ENCODE measurements around the gene OR5H2.
A peak's percentile ranks its signal among the peaks of the same experiment; 100 is the strongest.
"Not testable (repeated sequence)": the region's sequence is repeated elsewhere in the genome, so short reads cannot be mapped to it uniquely, and the experiment has no call there.

OR5H2 gene

GRCh38 chr3:98282205-98282604 is at the start of gene OR5H2:
Gene OR5H2, plus strand, starts transcription at chr3:98282505. Its CDS starts 398 bp downstream, at chr3:98282903.
- DNase-seq = no peak

GRCh38 chr3:98233468-98233867 is 48.8 kb upstream of the OR5H2 start:
- DNase-seq = no peak

DNA sequence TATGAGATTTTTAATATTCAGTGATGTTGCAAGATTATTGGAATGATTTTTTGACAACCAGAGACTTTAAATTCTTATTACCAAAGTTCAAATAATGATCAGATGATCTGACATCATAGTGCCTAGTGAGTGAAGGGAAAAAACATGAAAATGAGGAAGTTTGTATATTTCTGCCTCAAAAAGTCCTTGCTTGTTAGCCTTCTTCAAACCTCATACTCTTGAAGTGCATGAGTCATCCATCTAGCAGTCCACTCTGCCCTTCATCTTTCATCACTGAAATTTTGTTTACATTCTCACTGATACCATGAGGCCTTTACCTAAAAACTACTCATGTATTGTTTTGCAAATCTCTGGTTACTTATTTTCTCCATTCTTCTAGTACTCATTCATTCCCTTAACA is 42.2 kb upstream of the OR5H2 start:
- no peak for DNase-seq

GRCh38 chr3:98242155-98242554 is 40.1 kb upstream of the OR5H2 start:
- no peak for DNase-seq

- no peak for DNase-seq
Observed at GRCh38 chr3:98243843-98244242, 38.5 kb upstream of the OR5H2 start.

DNA sequence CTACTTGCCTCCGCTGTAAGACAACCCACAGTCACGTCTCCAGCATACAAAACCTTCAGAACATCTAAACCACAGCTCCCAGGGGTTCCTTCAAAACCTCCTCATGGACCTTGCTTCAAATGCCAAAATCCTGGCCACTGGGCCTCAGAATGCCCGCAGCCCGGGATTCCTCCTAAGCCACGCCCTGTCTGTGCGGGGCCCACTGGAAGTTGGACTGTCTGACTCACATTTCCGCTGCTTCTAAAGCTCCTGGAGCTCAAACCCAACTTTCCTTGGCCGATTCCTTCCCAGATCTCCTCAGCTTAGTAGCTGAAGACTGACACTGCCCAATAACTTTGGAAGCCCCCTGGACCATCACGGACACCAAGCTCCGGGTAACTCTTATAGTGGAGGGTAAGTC is 36.2 kb upstream of the OR5H2 start:
- DNase-seq = peak; percentile 58

GRCh38 chr3:98256026-98256425 is 26.3 kb upstream of the OR5H2 start:
- not testable (repeated sequence) for DNase-seq

GRCh38 chr3:98259707-98260106 is 22.6 kb upstream of the OR5H2 start:
- DNase-seq = no peak

GRCh38 chr3:98262046-98262445 is 20.3 kb upstream of the OR5H2 start:
- no peak for DNase-seq

GRCh38 chr3:98263944-98264343 is 18.4 kb upstream of the OR5H2 start, which contains the start of gene OR5H6:
Gene OR5H6, plus strand, starts transcription at chr3:98264244. Its CDS starts 89 bp downstream, at chr3:98264333.
- DNase-seq = no peak

GRCh38 chr3:98269846-98270245 is 12.5 kb upstream of the OR5H2 start:
- no peak for DNase-seq

DNA sequence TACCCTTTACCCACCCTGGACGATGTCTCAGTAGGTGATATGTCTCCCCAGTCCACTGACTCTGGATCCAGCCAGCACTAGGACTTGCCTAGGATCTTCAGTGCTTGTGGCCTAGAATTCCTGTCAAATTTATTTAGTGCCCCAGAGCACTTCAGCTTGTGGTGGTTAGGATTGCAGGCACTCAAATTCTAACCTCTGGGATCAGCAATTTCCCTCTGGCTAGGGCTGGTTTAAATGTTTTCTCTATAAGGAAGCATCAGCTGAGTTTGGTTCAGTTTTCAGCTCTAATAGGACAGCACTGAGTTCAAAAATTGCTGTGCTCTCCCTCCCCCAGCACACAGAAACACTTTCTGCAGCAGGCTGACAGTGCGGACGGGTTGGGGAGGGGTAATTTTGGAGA is 10.2 kb upstream of the OR5H2 start:
- no peak for DNase-seq

DNA sequence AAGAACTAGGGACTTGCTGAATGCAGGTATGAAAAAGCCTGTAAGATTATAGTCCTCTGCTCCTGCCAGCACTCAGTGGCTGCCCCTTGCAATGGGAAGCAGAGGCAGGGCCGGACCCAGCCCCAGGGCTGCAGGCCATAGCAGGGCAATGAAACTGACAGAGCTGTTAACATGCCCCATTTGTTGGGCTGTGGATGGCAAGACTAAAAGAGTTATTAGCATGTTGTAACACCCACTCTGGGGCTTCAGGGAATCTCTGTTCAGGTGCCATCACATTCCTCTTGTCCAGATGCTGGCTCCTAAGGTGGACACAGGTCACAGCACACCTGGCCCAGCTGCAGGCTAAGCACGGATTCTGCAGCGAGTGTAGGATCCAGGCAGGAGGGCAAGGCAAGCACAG is 7.4 kb upstream of the OR5H2 start:
- DNase-seq = no peak

DNA sequence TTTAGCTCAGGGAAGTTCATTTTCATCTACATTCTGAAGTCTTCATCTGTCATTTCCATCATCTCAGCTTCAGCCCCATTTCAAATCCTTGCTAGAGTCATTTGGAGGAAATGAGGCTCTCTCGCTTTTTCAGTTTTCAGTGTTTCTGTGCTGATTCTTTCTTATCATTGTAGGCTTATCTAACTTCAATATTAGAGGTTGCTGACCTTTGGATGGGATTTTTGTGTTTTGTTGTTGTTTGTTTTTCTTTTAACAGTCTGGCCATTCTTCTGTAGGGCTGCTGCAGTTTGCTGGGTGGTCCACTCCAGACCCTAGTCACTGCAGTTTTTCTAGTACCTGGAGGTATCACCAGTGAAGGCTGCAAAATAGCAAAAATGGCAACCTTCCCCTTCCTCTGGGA is 8.6 kb downstream of the OR5H2 start:
- DNase-seq = no peak

GRCh38 chr3:98291332-98291957 is 9.1 kb downstream of the OR5H2 start:
- DNase-seq = no peak

- DNase-seq = no peak
Observed at GRCh38 chr3:98322101-98322500, 39.8 kb downstream of the OR5H2 start.

DNA sequence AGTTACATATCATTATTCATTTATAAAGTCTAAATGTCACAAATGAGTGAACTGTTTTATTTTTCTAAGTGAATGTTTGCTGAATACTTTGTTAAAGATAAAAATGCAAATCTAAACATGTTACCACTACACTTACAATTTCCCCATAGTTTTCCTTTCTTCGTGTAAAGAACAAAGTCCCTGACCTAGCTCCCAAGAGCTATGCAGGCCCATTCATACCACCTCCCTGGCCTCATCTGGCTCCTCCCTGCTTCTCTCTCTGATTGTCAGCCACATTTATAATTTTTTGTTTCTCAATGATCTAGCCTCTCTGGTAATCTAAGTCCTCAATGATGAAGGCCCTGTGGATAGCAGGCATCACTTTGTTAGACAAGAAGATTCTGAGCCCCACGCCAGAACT is 40.4 kb downstream of the OR5H2 start:
- no peak for DNase-seq

- DNase-seq = no peak
Observed at GRCh38 chr3:98323425-98323824, 41.1 kb downstream of the OR5H2 start.

GRCh38 chr3:98325055-98325454 is 42.8 kb downstream of the OR5H2 start:
- no peak for DNase-seq

GRCh38 chr3:98326105-98326893 is 44.0 kb downstream of the OR5H2 start:
- DNase-seq = no peak

GRCh38 chr3:98326945-98327344 is 44.6 kb downstream of the OR5H2 start:
- DNase-seq = no peak

DNA sequence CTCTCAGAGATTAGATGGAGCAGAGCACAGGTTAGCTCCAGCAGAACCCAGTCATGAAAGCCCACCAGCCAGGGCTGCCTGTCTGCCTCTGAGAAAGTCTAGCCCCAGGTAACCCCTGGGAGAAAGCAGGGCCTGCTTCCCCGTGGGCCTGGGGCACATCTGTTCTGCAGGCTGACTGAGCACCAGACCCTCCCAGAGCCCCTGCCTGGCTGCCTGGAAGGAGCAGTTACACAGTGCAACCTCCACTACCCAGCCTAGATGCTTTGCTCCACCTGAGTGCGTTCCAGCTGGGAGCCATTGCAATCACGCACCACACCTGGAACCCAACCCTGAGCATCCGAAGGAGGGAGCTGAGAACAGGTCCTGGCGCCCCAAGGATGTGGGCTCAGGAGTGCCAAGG is 46.6 kb downstream of the OR5H2 start:
- no peak for DNase-seq

- peak; percentile 77 for DNase-seq
Observed at GRCh38 chr3:98329392-98330124, 47.3 kb downstream of the OR5H2 start.

GRCh38 chr3:98331329-98331728 is 49.0 kb downstream of the OR5H2 start:
- no peak for DNase-seq
